HCT116 (cell line): ENCODE results near the gene CASP8AP2. TPM values are rescaled to one million over a fixed set of nuclear protein-coding genes. Genes with fewer than 3 reads are reported as not detected.

Source experiments
- ATAC-seq: fragments of 200-7000 bp; cut with Tn5 transposase; 2 replicates; pipeline ENCODE4 v1.9.1; 2020; ENCODE audit warnings: mild to moderate bottlenecking, moderate library complexity
- BruUV-seq: library from RNA; stranded (reverse); fragments of 400-500 nt; replicated peaks from 2 replicates; lab custom pipeline; 2021; lab: Mats Ljungman, UMichigan
- CTCF ChIA-PET: fragments of 300-600 bp; sonication (Branson Sonifier 250); formaldehyde crosslinking; loops from one replicate; lab custom pipeline; 2021; ENCODE audit warnings: antibody characterized with exemption; lab: Charles Lee
- POLR2A ChIA-PET: fragments of 300-600, 350-600 bp; sonication (Branson Sonifier 250); formaldehyde crosslinking; loops from one replicate; lab custom pipeline; 2021; ENCODE audit warnings: antibody characterized with exemption; lab: Charles Lee
- RAD21 ChIA-PET, 2 experiments: fragments of 300-600 bp; sonication (Branson Sonifier 250); formaldehyde crosslinking; loops; one replicate each; lab custom pipeline; 2023; ENCODE audit warnings: low total read pairs in 2 of 2; ENCODE audit not compliant: uncharacterized antibody in 2 of 2, unreplicated experiment in 2 of 2, low non-redundant PET in 1 of 2; lab: Charles Lee
- DNase-seq: peaks from one replicate; pipeline ENCODE4 v3.0.0-alpha.2; 2010; ENCODE audit warnings: low read depth, low spot score
- H2AFZ ChIP-seq: fragments of 200-600 bp; shearing (Covaris generic), sonication (generic); 2 replicates; pipeline ENCODE4 v1.6.1; 2017; ENCODE audit warnings: low read depth, mixed run types, mixed read lengths, antibody characterized with exemption, low read length; ENCODE audit not compliant: poor library complexity, severe bottlenecking
- H3K27ac ChIP-seq: 2 replicates; pipeline ENCODE4 v1.5.1; 2012; ENCODE audit warnings: low read depth, low read length
- H3K27me3 ChIP-seq: fragments of 200-600 bp; sonication (generic); 2 replicates; pipeline ENCODE4 v1.6.1; 2016; ENCODE audit warnings: mixed run types, low read length, mixed read lengths; ENCODE audit not compliant: insufficient read depth
- H3K36me3 ChIP-seq, 2 experiments: fragments of 200-500 bp in 1 of 2; fragments of 200-600 bp in 1 of 2; sonication (Bioruptor generic) in 1 of 2; sonication (generic) in 1 of 2; 2 replicates each; pipeline versions ENCODE4 v1.5.1 to v1.6.1; 2014 to 2016; ENCODE audit warnings: low read length in 2 of 2, inconsistent platforms in 1 of 2, mixed read lengths in 1 of 2, mixed run types in 1 of 2; ENCODE audit not compliant: insufficient read depth in 2 of 2, control insufficient read depth in 1 of 2
- H3K4me1 ChIP-seq, 2 experiments: fragments of 200-600 bp in 1 of 2; sonication (generic) in 1 of 2; 2 replicates each; pipeline versions ENCODE4 v1.5.1 to v1.6.1; 2012 to 2017; ENCODE audit warnings: low read length in 2 of 2, inconsistent platforms in 1 of 2, mild to moderate bottlenecking in 1 of 2, mixed read lengths in 1 of 2, mixed run types in 1 of 2, moderate library complexity in 1 of 2; ENCODE audit not compliant: insufficient read depth in 2 of 2, control insufficient read depth in 1 of 2
- H3K4me2 ChIP-seq: fragments of 200-600 bp; sonication (generic); 2 replicates; pipeline ENCODE4 v1.6.1; 2017; ENCODE audit warnings: mixed run types, low read length, mixed read lengths
- H3K4me3 ChIP-seq, 2 experiments: fragments of 200-600 bp in 1 of 2; sonication (generic) in 1 of 2; replicated peaks in 1 of 2; 2 replicates each; pipeline ENCODE4 v1.5.1; 2011 to 2016; ENCODE audit warnings: low read length in 2 of 2, control low read depth in 1 of 2, low read depth in 1 of 2, mild to moderate bottlenecking in 1 of 2, mixed read lengths in 1 of 2, mixed run types in 1 of 2
- H3K79me2 ChIP-seq: fragments of 200-600 bp; sonication (generic); 2 replicates; pipeline ENCODE4 v1.6.1; 2017; ENCODE audit warnings: mild to moderate bottlenecking, mixed run types, low read length, moderate library complexity, mixed read lengths; ENCODE audit not compliant: insufficient read depth
- H3K9ac ChIP-seq: fragments of 200-600 bp; sonication (generic); 2 replicates; pipeline ENCODE4 v1.6.1; 2016; ENCODE audit warnings: low read length, mixed read lengths
- H3K9me2 ChIP-seq: fragments of 200-600 bp; sonication (generic), shearing (Covaris generic); 2 replicates; pipeline ENCODE4 v1.6.1; 2017; ENCODE audit warnings: mixed run types, mild to moderate bottlenecking, moderate library complexity; ENCODE audit not compliant: insufficient read depth
- H3K9me3 ChIP-seq, 2 experiments: fragments of 200-500 bp in 1 of 2; fragments of 200-600 bp in 1 of 2; sonication (Bioruptor generic) in 1 of 2; sonication (generic) in 1 of 2; 2 replicates each; pipeline ENCODE4 v1.6.1; 2014 to 2017; ENCODE audit warnings: low read length in 2 of 2, mixed read lengths in 2 of 2, inconsistent platforms in 1 of 2, low read depth in 1 of 2, mild to moderate bottlenecking in 1 of 2, mixed run types in 1 of 2, moderate library complexity in 1 of 2; ENCODE audit not compliant: control insufficient read depth in 1 of 2, insufficient read depth in 1 of 2
- H4K20me1 ChIP-seq: fragments of 200-600 bp; sonication (generic), shearing (Covaris generic); 2 replicates; pipeline ENCODE4 v1.6.1; 2017; ENCODE audit warnings: mixed run types, mild to moderate bottlenecking, moderate library complexity; ENCODE audit not compliant: insufficient read depth
- CBX3 ChIP-seq: IDR thresholded peaks from 2 replicates; pipeline ENCODE4 v1.6.1; 2012; ENCODE audit warnings: low read depth
- CEBPB ChIP-seq: IDR thresholded peaks from 2 replicates; pipeline ENCODE4 v1.6.1; 2012; ENCODE audit warnings: low read depth
- EGR1 ChIP-seq: IDR thresholded peaks from 2 replicates; pipeline ENCODE4 v1.6.1; 2012; ENCODE audit warnings: low read depth
- ELF1 ChIP-seq: IDR thresholded peaks from 2 replicates; pipeline ENCODE4 v1.6.1; 2012; ENCODE audit warnings: low read depth, borderline replicate concordance
- EZH2phosphoT487 ChIP-seq: fragments of 200-600 bp; IDR thresholded peaks from 2 replicates; pipeline ENCODE4 v1.6.1; 2018; ENCODE audit warnings: antibody characterized with exemption, borderline replicate concordance
- FOSL1 ChIP-seq: IDR thresholded peaks from 2 replicates; pipeline ENCODE4 v1.6.1; 2012; ENCODE audit warnings: low read depth
- JUND ChIP-seq: IDR thresholded peaks from 2 replicates; pipeline ENCODE4 v1.6.1; 2012
- POLR2A ChIP-seq: IDR thresholded peaks from 2 replicates; pipeline ENCODE4 v1.7.0; 2011; ENCODE audit warnings: borderline replicate concordance; ENCODE audit not compliant: insufficient read depth, insufficient read length; ENCODE audit errors: extremely low read depth
- POLR2AphosphoS5 ChIP-seq: IDR thresholded peaks from 2 replicates; pipeline ENCODE4 v1.6.1; 2011; ENCODE audit warnings: mild to moderate bottlenecking, low read depth, low read length, moderate library complexity
- RAD21 ChIP-seq: IDR thresholded peaks from 2 replicates; pipeline ENCODE4 v1.6.1; 2012; ENCODE audit warnings: low read depth, mild to moderate bottlenecking
- SRF ChIP-seq: IDR thresholded peaks from 2 replicates; pipeline ENCODE4 v1.6.1; 2012; ENCODE audit warnings: low read depth
- TCF7L2 ChIP-seq: IDR thresholded peaks from 2 replicates; pipeline ENCODE4 v1.7.0; 2011; ENCODE audit warnings: borderline replicate concordance, inconsistent platforms; ENCODE audit not compliant: insufficient read depth, insufficient read length; ENCODE audit errors: extremely low read depth
- YY1 ChIP-seq: IDR thresholded peaks from 2 replicates; pipeline ENCODE4 v1.6.1; 2011; ENCODE audit warnings: low read length, low read depth, moderate library complexity, mild to moderate bottlenecking; ENCODE audit not compliant: insufficient replicate concordance; ENCODE audit errors: extremely low read depth
- ZBTB33 ChIP-seq: IDR thresholded peaks from 2 replicates; pipeline ENCODE4 v1.6.1; 2011; ENCODE audit warnings: mild to moderate bottlenecking, low read length, moderate library complexity; ENCODE audit not compliant: insufficient replicate concordance; ENCODE audit errors: extremely low read depth
- ZNF274 ChIP-seq: fragments of 200-500 bp; sonication (Bioruptor generic); IDR thresholded peaks from 2 replicates; pipeline ENCODE4 v1.6.1; 2014; ENCODE audit warnings: mild to moderate bottlenecking, low read depth, low read length, inconsistent platforms
- intact Hi-C: fragments of 100-400 bp; cut with micrococcal nuclease; formaldehyde crosslinking; loops from 2 replicates; pipeline ENCODE4 v1.10.0; 2022
- total RNA-seq: library from RNA; stranded (reverse); gene quantifications from one replicate; pipeline ENCODE4 v1.2.1, GENCODE V29; 2021; ENCODE audit not compliant: unreplicated experiment
- TF ChIP-seq, protein P1 (sequence below): IDR thresholded peaks from 2 replicates; pipeline ENCODE4 v1.6.1; 2012
- TF ChIP-seq, protein P2 (sequence below): IDR thresholded peaks from 2 replicates; pipeline ENCODE4 v1.6.1; 2012; ENCODE audit warnings: low read depth
- TF ChIP-seq, protein P3 (sequence below), 3 experiments: fragments of 200-600 bp in 1 of 3; sonication (generic) in 1 of 3; IDR thresholded peaks in 2 of 3; conservative IDR thresholded peaks in 1 of 3; 2 replicates each; pipeline ENCODE4 v1.5.1; 2012 to 2017; ENCODE audit warnings: low read depth in 2 of 3, low read length in 2 of 3, antibody characterized with exemption in 1 of 3, borderline replicate concordance in 1 of 3, control low read depth in 1 of 3, mild to moderate bottlenecking in 1 of 3, mixed read lengths in 1 of 3, mixed run types in 1 of 3, moderate library complexity in 1 of 3; ENCODE audit not compliant: insufficient read depth in 1 of 3

CASP8AP2 gene
- total RNA-seq, 1 experiment from 2014 or later, result 18.6 TPM

DNA sequence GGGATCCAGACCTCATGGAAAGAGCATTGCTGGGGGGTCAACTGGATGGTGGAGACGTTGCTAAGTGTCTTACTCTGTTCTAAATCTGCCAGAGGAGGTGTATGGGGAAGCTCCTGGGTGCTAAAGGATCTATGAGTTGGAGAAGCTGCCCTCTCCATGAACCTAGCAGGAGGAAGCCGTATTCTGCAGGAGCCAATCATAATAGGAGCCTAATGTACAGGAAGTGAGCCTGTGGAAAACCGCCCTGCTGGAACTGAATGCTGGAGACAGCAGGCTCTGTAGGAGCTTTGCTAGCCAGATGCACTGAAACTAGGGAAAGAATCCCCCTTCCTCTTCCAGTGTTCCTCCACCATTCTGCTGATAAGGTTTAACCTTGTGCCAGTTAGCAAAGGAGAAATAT is 10.9 kb downstream of the CASP8AP2 start:
- BruUV-seq, result no TSS peak
- Histone ChIP-seq H3K4me3 (no peak overlapping the region), H3K79me2 (peaks cover 91% of the 10 kb centered on the region), H3K9me3 (no peaks in the 10 kb centered on the region), H3K4me2 (no peak overlapping the region), H3K27ac (no peak overlapping the region), H3K36me3 (0 out of 4 replicates have a peak, but pooled peaks cover 2 to 5% of the 10 kb centered on the region in 2 experiments), H2AFZ (no peak overlapping the region), H3K27me3 (no peaks in the 10 kb centered on the region), H3K9me2 (no peaks in the 10 kb centered on the region), H3K4me1 (peaks cover 0 to 6% of the 10 kb centered on the region in 2 experiments; a peak in 1 of 4 replicates), H4K20me1 (0 out of 2 replicates have a peak, but pooled peaks cover 3% of the 10 kb centered on the region), H3K9ac (no peak overlapping the region)
- ChIA-PET POLR2A (interaction anchor here (0.9 to 1.4 kb wide), 2 partner anchors 11 to 13 kb away, joined by 3 to 4 read pairs; partner anchors contain the start of gene CASP8AP2), CTCF (no interaction called here), RAD21 (no interaction called here)
- TF ChIP-seq POLR2A (no peak), ZNF274 (no peak), EGR1 (no peak), ELF1 (no peak), SRF (no peak), RAD21 (no peak), JUND (no peak), POLR2AphosphoS5 (no peak), EZH2phosphoT487 (no peak), TCF7L2 (no peak), CBX3 (no peak), YY1 (no peak), ZBTB33 (no peak), FOSL1 (no peak), CEBPB (no peak)
- TF ChIP-seq, protein P1, sequence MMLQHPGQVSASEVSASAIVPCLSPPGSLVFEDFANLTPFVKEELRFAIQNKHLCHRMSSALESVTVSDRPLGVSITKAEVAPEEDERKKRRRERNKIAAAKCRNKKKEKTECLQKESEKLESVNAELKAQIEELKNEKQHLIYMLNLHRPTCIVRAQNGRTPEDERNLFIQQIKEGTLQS, result no peak
- TF ChIP-seq, protein P2, sequence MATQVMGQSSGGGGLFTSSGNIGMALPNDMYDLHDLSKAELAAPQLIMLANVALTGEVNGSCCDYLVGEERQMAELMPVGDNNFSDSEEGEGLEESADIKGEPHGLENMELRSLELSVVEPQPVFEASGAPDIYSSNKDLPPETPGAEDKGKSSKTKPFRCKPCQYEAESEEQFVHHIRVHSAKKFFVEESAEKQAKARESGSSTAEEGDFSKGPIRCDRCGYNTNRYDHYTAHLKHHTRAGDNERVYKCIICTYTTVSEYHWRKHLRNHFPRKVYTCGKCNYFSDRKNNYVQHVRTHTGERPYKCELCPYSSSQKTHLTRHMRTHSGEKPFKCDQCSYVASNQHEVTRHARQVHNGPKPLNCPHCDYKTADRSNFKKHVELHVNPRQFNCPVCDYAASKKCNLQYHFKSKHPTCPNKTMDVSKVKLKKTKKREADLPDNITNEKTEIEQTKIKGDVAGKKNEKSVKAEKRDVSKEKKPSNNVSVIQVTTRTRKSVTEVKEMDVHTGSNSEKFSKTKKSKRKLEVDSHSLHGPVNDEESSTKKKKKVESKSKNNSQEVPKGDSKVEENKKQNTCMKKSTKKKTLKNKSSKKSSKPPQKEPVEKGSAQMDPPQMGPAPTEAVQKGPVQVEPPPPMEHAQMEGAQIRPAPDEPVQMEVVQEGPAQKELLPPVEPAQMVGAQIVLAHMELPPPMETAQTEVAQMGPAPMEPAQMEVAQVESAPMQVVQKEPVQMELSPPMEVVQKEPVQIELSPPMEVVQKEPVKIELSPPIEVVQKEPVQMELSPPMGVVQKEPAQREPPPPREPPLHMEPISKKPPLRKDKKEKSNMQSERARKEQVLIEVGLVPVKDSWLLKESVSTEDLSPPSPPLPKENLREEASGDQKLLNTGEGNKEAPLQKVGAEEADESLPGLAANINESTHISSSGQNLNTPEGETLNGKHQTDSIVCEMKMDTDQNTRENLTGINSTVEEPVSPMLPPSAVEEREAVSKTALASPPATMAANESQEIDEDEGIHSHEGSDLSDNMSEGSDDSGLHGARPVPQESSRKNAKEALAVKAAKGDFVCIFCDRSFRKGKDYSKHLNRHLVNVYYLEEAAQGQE, result no peak
- TF ChIP-seq, protein P3, sequence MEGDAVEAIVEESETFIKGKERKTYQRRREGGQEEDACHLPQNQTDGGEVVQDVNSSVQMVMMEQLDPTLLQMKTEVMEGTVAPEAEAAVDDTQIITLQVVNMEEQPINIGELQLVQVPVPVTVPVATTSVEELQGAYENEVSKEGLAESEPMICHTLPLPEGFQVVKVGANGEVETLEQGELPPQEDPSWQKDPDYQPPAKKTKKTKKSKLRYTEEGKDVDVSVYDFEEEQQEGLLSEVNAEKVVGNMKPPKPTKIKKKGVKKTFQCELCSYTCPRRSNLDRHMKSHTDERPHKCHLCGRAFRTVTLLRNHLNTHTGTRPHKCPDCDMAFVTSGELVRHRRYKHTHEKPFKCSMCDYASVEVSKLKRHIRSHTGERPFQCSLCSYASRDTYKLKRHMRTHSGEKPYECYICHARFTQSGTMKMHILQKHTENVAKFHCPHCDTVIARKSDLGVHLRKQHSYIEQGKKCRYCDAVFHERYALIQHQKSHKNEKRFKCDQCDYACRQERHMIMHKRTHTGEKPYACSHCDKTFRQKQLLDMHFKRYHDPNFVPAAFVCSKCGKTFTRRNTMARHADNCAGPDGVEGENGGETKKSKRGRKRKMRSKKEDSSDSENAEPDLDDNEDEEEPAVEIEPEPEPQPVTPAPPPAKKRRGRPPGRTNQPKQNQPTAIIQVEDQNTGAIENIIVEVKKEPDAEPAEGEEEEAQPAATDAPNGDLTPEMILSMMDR (IDR thresholded peaks at IDR 0.05 in 2 of 3, conservative IDR thresholded peaks at IDR 0.05 in 1 of 3; ENCODE audit: borderline replicate concordance in 1 of 3, insufficient read depth in 1 of 3, low read depth in 2 of 3, low read length in 2 of 3), result no peak
- DNase-seq (no peak), ATAC-seq (peak; percentile 58; the same call in 1 of the 2 replicates)
- intact Hi-C loops, result no loop called here
